GM04504 (cell line): ENCODE results near the gene IQCM.
A peak's percentile ranks its signal among the peaks of the same experiment; 100 is the strongest.
"Not testable (repeated sequence)": the region's sequence is repeated elsewhere in the genome, so short reads cannot be mapped to it uniquely, and the experiment has no call there.

Source experiments
- DNase-seq: peaks from one replicate; pipeline ENCODE4 v3.0.0-alpha.2; 2012; ENCODE audit warnings: low read depth

The IQCM gene

DNA sequence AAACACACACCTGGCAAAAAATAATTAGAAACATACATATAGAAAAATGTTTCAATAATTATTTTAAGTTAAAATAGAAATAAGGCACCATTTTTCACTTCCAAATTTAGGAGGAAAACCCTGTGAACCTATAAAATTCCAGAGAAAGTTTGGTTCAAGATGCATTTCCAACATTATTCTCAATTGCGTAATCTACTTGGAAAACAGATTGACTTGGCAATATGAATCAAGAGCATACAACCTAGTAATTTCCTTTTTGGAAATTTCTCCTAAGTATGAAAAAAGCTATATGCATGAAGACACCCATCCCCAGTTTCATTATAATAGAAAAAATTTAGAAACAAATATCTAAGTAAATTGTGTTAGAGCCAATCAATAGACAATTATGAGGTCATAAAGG, 242.9 kb downstream of the IQCM start:
- DNase-seq = no peak

DNA sequence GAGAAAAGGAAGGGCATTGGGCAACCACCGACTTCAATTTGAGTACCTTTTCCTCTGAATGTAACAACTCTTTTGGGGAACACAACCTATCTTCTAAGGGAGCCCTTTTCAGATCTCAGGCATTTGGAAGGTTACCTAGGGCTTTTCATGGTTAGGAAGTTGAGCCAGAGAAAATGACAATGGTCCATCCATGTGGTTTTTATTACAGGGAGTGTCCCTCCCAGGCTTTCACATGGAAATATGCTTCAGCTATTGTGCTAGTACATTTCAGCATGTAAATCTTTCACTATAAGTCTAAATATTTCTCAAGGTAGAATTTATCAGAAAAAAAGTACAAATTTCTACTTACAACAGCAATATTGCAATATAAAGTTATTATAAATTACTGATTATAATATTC, 259.8 kb downstream of the IQCM start:
- DNase-seq = no peak

- DNase-seq = no peak
Measured at GRCh38 chr4:149555146-149555545, 260.5 kb downstream of the IQCM start.

DNA sequence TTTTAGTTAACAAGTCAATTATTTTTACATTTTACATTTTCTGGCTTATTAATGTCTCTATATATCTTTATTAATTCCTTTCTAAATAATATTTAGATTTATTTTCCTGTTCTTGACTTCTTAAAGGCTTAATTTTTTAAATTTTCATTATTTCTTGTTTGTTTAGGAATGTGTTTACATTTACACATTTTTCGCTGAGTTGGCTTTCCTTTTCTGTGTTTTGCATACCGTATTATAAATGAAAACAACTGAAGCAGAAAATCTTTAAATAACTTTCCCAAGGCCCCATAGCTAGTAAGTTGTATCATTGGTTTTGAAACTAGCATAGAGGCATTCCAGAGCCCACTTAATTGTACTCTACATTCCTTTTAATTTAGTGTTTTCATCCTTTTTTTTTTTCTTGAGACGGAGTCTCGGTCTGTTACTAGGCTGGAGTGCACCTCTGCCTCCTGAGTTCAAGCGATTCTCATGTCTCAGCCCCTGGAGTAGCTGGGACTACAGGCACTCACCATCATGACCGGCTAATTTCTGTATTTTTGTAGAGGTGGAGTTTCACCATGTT, 261.6 kb downstream of the IQCM start:
- no peak for DNase-seq

DNA sequence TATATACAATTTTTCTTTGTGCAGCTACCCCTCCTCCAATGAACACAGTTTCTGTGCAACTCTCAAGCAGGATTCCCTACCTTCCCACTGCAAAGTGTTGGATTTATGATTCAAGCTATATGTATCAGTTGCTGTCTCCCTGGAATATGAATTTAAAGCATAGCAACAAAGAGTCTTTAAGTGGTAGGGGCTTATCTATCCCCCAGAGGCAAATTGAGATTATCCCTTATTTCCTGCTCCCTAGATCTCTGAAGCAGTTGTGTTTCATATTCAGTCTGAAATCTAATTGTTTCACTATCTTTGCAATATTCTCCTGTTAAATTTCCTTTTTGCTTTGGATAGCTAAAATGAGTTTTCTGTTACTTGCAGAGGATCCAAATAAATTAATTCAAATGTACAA, 263.0 kb downstream of the IQCM start:
- DNase-seq = no peak

DNA sequence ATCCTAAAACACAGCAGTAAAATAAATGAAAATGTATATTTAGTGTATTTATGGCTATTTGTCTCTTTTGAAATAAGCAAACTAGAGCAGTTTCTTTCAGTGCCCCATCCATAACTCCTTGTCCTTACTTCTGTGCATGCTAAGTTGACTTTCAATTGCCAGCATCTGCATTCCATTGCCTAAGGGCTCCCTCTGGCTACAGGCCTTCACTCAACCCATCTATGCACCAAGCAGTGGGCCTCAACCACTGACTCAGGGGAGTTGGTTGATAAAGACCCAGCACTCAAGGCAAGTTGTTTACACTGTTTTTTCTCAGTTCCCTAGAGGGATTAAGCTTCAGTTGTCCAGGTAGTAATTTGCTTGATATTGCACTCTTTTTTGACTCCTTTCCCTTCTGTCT, 265.7 kb downstream of the IQCM start:
- no peak for DNase-seq

GRCh38 chr4:149534779-149535178, 280.9 kb downstream of the IQCM start:
- DNase-seq = no peak

GRCh38 chr4:149531861-149532260, 283.8 kb downstream of the IQCM start:
- DNase-seq = no peak

DNA sequence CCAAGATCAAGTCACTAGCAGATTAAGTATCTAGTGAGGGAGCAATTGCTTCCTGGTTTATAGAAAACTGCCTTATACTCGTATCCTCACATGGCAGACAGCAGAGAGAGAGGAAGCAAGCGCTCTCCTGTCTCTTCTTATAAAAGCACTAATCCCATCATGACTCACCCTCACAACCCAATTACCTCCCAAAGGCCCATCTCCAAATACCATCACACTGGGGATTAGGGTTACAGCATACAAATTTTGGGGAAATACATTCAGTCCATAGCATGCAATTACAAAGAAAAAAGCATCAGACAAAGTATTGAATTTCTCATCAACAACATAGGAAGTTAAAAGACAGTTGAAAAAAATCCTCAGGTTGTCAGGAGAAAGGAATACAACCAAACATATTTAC, 292.6 kb downstream of the IQCM start:
- no peak for DNase-seq

- peak; percentile 75 for DNase-seq
Measured at GRCh38 chr4:149521611-149522425, 293.8 kb downstream of the IQCM start.

DNA sequence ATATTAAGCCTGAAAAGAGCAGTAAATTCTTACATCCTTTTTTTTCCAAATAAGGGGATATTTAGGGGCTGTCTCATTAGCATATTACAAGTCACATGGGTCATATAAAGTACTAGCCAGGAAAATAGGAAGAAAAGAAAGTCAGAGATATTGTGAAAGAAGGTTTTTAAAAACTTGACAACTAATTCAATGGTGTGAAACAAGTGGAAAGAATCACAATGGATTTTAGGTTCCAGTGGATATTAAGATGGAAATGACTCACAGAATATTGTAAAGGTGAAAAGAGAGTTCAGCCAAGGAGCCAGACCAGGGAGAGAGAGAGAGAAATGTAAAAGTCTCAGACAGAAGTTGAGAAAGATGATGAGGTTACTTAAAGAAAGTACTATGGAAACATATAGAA, 297.2 kb downstream of the IQCM start:
- DNase-seq = no peak

- no peak for DNase-seq
Measured at GRCh38 chr4:149513081-149513480, 302.6 kb downstream of the IQCM start.

- DNase-seq = no peak
Measured at GRCh38 chr4:149512501-149512900, 303.1 kb downstream of the IQCM start.

DNA sequence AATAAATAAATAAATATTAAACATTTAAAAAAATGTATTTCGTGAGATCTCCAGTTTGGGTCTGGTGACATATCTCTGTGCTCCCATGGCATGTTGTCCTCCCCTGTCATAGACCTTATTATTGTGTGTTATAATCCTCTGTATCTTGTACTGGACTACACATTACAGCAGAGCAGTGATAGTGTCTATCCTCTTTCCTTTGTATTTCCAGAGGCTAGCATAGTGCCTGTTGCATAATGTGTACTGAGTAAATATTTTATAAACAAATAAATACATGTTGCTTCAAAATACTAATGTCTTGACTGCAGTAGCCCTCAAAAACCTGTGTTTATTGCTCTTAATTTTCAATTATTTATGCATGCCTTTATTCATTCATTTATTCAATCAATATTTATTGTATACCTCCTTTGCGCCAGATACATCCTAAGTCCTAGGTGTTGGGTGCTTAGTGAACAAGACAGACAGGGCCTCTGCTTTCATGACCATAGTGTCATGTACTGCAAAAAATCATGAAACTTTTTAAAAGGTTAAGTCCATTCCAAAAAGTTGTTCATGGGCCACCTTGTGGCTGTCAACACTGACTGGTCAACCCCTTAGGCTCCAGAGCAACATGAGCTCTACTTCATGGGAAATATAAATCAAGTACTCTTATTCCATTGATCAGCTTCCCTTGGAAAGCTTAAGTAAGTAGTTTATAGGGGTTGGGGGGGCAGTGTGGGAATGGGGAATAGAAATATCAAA, 303.9 kb downstream of the IQCM start:
- DNase-seq = no peak

- DNase-seq = not testable (repeated sequence)
Measured at GRCh38 chr4:149507309-149507708, 308.3 kb downstream of the IQCM start.

- no peak for DNase-seq
Measured at GRCh38 chr4:149500806-149501205, 314.8 kb downstream of the IQCM start.

GRCh38 chr4:149499726-149500125, 315.9 kb downstream of the IQCM start:
- DNase-seq = no peak

DNA sequence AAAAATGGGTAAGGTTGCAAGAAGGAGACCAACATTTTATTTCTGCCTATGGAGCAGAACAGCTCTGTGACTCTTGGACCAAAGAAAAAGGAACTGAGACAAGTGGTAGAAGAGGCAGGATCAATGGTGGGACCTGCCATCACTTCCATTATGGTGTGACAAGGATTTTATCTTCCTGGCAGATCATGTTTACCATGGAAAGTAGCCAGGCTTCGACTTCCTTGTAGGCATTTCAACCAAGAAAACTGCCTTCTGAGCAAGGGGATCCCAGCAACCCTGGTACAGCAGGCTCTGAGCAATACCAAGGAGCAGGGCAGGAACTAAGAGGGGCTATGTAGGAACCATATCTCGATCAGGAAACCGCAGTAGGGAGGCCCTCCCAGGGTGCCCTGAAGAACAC, 317.4 kb downstream of the IQCM start:
- DNase-seq = no peak

GRCh38 chr4:149493492-149493891, 322.2 kb downstream of the IQCM start:
- DNase-seq = no peak

- no peak for DNase-seq
Measured at GRCh38 chr4:149489321-149489720, 326.3 kb downstream of the IQCM start.

DNA sequence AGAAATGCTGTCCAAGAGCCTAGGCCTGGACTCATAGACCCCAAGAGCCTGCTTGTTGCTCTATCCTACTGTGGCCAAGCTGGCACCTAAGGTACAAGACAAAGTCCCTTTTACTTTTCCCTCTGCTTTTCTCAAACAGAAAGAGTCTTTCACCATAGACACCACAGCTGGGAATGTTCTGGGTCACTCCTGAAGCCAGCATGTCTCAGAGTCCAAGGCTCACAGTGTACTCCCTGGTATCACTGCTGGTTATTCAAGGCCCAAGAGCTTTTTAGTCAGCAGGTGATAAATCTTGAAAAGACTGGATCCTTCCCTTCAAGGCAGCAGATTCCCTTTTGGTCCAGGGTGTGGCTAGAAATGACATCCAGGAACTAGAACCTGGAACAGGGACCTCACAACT, 328.8 kb downstream of the IQCM start:
- DNase-seq = no peak

GRCh38 chr4:149468669-149469068, 347.0 kb downstream of the IQCM start:
- not testable (repeated sequence) for DNase-seq

DNA sequence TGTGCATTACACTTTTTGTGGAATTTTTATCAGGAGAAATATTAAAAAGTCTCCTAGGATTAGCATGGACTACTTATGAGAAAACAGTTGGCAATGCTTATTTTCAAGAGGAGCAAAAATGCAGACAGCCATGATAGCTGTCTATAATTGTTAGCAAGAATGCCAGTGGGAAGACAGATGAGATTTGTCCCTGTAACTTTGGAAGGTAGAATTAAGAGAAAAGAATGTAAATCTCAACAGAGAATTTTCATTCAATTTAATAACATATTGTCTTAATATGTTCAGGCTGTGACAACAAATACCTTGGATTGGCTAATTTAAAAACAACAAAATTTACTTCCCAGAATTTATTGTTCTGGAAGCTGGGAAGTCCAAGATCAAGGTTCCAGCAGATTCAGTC, 349.2 kb downstream of the IQCM start:
- DNase-seq = no peak
